Activated naive CD4-positive, alpha-beta T cell treated with anti-CD3 and anti-CD28 coated beads for 36 hours (primary cell): Measurements from ENCODE around the gene DIP2C. TPM values are rescaled to one million over a fixed set of nuclear protein-coding genes. Genes with fewer than 3 reads are reported as not detected.
"Not testable (repeated sequence)": the region's sequence is repeated elsewhere in the genome, so short reads cannot be mapped to it uniquely, and the experiment has no call there.

Experiments used
- CTCF ChIA-PET: fragments of 350-600 bp; sonication (Branson Sonifier 250); formaldehyde crosslinking; loops from one replicate; lab custom pipeline; 2021; ENCODE audit warnings: antibody characterized with exemption; lab: Charles Lee
- DNase-seq: peaks from one replicate; pipeline ENCODE4 v3.0.0-alpha.2; 2020
- H3K27ac Mint-ChIP-seq: one replicate; pipeline ENCODE4 v1.8.0; 2021; ENCODE audit warnings: mild to moderate bottlenecking, mixed read lengths
- H3K27me3 Mint-ChIP-seq: one replicate; pipeline ENCODE4 v1.8.0; 2021; ENCODE audit warnings: low read depth, mixed read lengths
- H3K36me3 Mint-ChIP-seq: one replicate; pipeline ENCODE4 v1.8.0; 2021; ENCODE audit warnings: low read depth, mixed read lengths
- H3K4me1 Mint-ChIP-seq: one replicate; pipeline ENCODE4 v1.8.0; 2021; ENCODE audit warnings: low read depth, mixed read lengths
- H3K4me3 Mint-ChIP-seq: one replicate; pipeline ENCODE4 v1.8.0; 2021; ENCODE audit warnings: mild to moderate bottlenecking, moderate library complexity, mixed read lengths
- H3K9me3 Mint-ChIP-seq: one replicate; pipeline ENCODE4 v1.8.0; 2021; ENCODE audit warnings: mixed read lengths
- intact Hi-C: fragments of 100-400 bp; cut with micrococcal nuclease; formaldehyde crosslinking; loops from one replicate; pipeline ENCODE4 v1.15.1; 2023
- total RNA-seq, 2 experiments: library from RNA; stranded (reverse); gene quantifications; one replicate each; pipeline ENCODE4 v1.2.3, GENCODE V29; 2021

Gene DIP2C
- total RNA-seq, 2 experiments from 2014 or later = 0.67 to 0.91 TPM

GRCh38 chr10:620417-620816 is 69.1 kb downstream of the DIP2C start:
- CTCF ChIA-PET = no interaction called here
- intact Hi-C loops = no loop called here
- Mint-ChIP-seq H3K4me3 (no peak overlapping the region), H3K36me3 (no peaks in the 10 kb centered on the region), H3K4me1 (peaks cover 10% of the 10 kb centered on the region), H3K27me3 (peaks cover 20% of the 10 kb centered on the region), H3K27ac (no peak overlapping the region), H3K9me3 (no peaks in the 10 kb centered on the region)
- no peak for DNase-seq

GRCh38 chr10:619710-620109 is 69.8 kb downstream of the DIP2C start:
- no peak for DNase-seq
- CTCF ChIA-PET = no interaction called here
- Mint-ChIP-seq H3K4me1 (peaks cover 10% of the 10 kb centered on the region), H3K36me3 (no peaks in the 10 kb centered on the region), H3K9me3 (no peaks in the 10 kb centered on the region), H3K27me3 (peaks cover 20% of the 10 kb centered on the region), H3K27ac (no peak overlapping the region), H3K4me3 (no peak overlapping the region)
- intact Hi-C loops = no loop called here

GRCh38 chr10:618229-618989 is 71.1 kb downstream of the DIP2C start:
- DNase-seq = no peak
- no peaks in the 10 kb centered on the region for H3K36me3 Mint-ChIP-seq

GRCh38 chr10:617471-617870 is 72.0 kb downstream of the DIP2C start:
- intact Hi-C loops = no loop called here
- H3K9me3 Mint-ChIP-seq = no peaks in the 10 kb centered on the region
- H3K27me3 Mint-ChIP-seq = peaks cover 19% of the 10 kb centered on the region
- no peak for DNase-seq
- CTCF ChIA-PET = no interaction called here
- H3K27ac Mint-ChIP-seq = no peak overlapping the region
- no peaks in the 10 kb centered on the region for H3K36me3 Mint-ChIP-seq
- H3K4me1 Mint-ChIP-seq = peaks cover 8% of the 10 kb centered on the region
- no peak overlapping the region for H3K4me3 Mint-ChIP-seq

More at GRCh38 chr10:618229-618989, 71.1 kb downstream of the DIP2C start:
- Mint-ChIP-seq H3K4me1 (peaks cover 8% of the 10 kb centered on the region), H3K4me3 (no peak overlapping the region), H3K27me3 (peaks cover 20% of the 10 kb centered on the region), H3K27ac (no peak overlapping the region), H3K9me3 (no peaks in the 10 kb centered on the region)
- CTCF ChIA-PET = no interaction called here
- intact Hi-C loops = no loop called here

- H3K36me3 Mint-ChIP-seq = no peaks in the 10 kb centered on the region
- H3K4me3 Mint-ChIP-seq = no peak overlapping the region
- peaks cover 3% of the 10 kb centered on the region for H3K9me3 Mint-ChIP-seq
- CTCF ChIA-PET = no interaction called here
- H3K4me1 Mint-ChIP-seq = peaks cover 14% of the 10 kb centered on the region
- no peak overlapping the region for H3K27ac Mint-ChIP-seq
- intact Hi-C loops = no loop called here
- H3K27me3 Mint-ChIP-seq = peaks cover 10% of the 10 kb centered on the region
- DNase-seq = no peak
Observed at GRCh38 chr10:615583-616152, 73.8 kb downstream of the DIP2C start.

- CTCF ChIA-PET = no interaction called here
- no peak for DNase-seq
- Mint-ChIP-seq H3K4me1 (peaks cover 10% of the 10 kb centered on the region), H3K27ac (no peak overlapping the region), H3K4me3 (no peak overlapping the region), H3K9me3 (peaks cover 3% of the 10 kb centered on the region), H3K27me3 (peaks cover 8% of the 10 kb centered on the region), H3K36me3 (no peaks in the 10 kb centered on the region)
- intact Hi-C loops = no loop called here
Observed at GRCh38 chr10:614790-615582, 74.5 kb downstream of the DIP2C start.

- H3K4me1 Mint-ChIP-seq = peaks cover 7% of the 10 kb centered on the region
- no peaks in the 10 kb centered on the region for H3K36me3 Mint-ChIP-seq
- H3K4me3 Mint-ChIP-seq = no peak overlapping the region
- H3K9me3 Mint-ChIP-seq = peaks cover 3% of the 10 kb centered on the region
- H3K27me3 Mint-ChIP-seq = peaks cover 6% of the 10 kb centered on the region
- CTCF ChIA-PET = no interaction called here
- intact Hi-C loops = no loop called here
- DNase-seq = no peak
- H3K27ac Mint-ChIP-seq = no peak overlapping the region
Observed at GRCh38 chr10:614139-614711, 75.2 kb downstream of the DIP2C start.

- CTCF ChIA-PET = no interaction called here
- H3K9me3 Mint-ChIP-seq = peaks cover 3% of the 10 kb centered on the region
- peaks cover 14% of the 10 kb centered on the region for H3K4me1 Mint-ChIP-seq
- H3K27me3 Mint-ChIP-seq = no peaks in the 10 kb centered on the region
- no peaks in the 10 kb centered on the region for H3K36me3 Mint-ChIP-seq
- no peak overlapping the region for H3K27ac Mint-ChIP-seq
- no peak overlapping the region for H3K4me3 Mint-ChIP-seq
- intact Hi-C loops = no loop called here
- no peak for DNase-seq
Observed at GRCh38 chr10:613271-614138, 76.0 kb downstream of the DIP2C start.

- no peaks in the 10 kb centered on the region for H3K27me3 Mint-ChIP-seq
- CTCF ChIA-PET = interaction anchor here (0.6 kb wide), 1 partner anchor 1684 kb away, joined by 3 read pairs; no protein-coding TSS in a partner anchor
- intact Hi-C loops = no loop called here
- H3K27ac Mint-ChIP-seq = no peak overlapping the region
- H3K4me3 Mint-ChIP-seq = no peak overlapping the region
- H3K36me3 Mint-ChIP-seq = no peaks in the 10 kb centered on the region
- peaks cover 14% of the 10 kb centered on the region for H3K4me1 Mint-ChIP-seq
- DNase-seq = no peak
- H3K9me3 Mint-ChIP-seq = peaks cover 3% of the 10 kb centered on the region
Observed at GRCh38 chr10:612696-613095, 76.8 kb downstream of the DIP2C start.

GRCh38 chr10:610642-611305 is 78.7 kb downstream of the DIP2C start:
- H3K36me3 Mint-ChIP-seq, H3K27me3 Mint-ChIP-seq, CTCF ChIA-PET, intact Hi-C loops, DNase-seq, H3K4me3 Mint-ChIP-seq, H3K9me3 Mint-ChIP-seq: not testable (repeated sequence)
- Mint-ChIP-seq H3K27ac (peak overlapping the region; percentile 51), H3K4me1 (peaks cover 14% of the 10 kb centered on the region)

- Mint-ChIP-seq H3K36me3 (no peaks in the 10 kb centered on the region), H3K4me1 (peaks cover 14% of the 10 kb centered on the region), H3K4me3 (no peak overlapping the region), H3K27ac (no peak overlapping the region), H3K9me3 (peaks cover 3% of the 10 kb centered on the region), H3K27me3 (no peaks in the 10 kb centered on the region)
- intact Hi-C loops = no loop called here
- CTCF ChIA-PET = no interaction called here
- no peak for DNase-seq
Observed at GRCh38 chr10:609868-610545, 79.5 kb downstream of the DIP2C start.
